ENCODE results near the gene VCL. TPM values are rescaled to one million over a fixed set of nuclear protein-coding genes. Genes with fewer than 3 reads are reported as not detected.

VCL gene
- total and polyA plus RNA-seq, 9 of the 15 experiments (the other 6 are each of a cell fraction or from before 2014, with no cell fraction given): 29.8 to 186 (median 76.4) TPM

- H3K4me2 ChIP-seq (ENCODE audit: insufficient read depth, low read length): no peak overlapping the region
- H3K9me3 ChIP-seq (replicated peaks; ENCODE audit: control insufficient read depth, insufficient read depth, low read depth, low read length): no peaks in the 10 kb centered on the region
- no peak overlapping the region for H3K9ac ChIP-seq (ENCODE audit: insufficient read depth in 1 of 2, low read depth in 2 of 2, low read length in 2 of 2)
- peaks cover 0 to 7% of the 10 kb centered on the region in 2 experiments; a peak in 2 of 5 replicates for H3K4me1 ChIP-seq (replicated peaks in 1 of 2; ENCODE audit: control insufficient read depth in 2 of 2, insufficient read depth in 2 of 2, low read length in 2 of 2)
- no peaks in the 10 kb centered on the region for H4K20me1 ChIP-seq (replicated peaks; ENCODE audit: control insufficient read depth, insufficient read depth, low read length)
- ChIA-PET CTCF (ENCODE audit: low intra/inter-chr PET ratio) (no interaction called here), POLR2A (interaction anchor here (1.8 kb wide), 1 partner anchor 15 kb away, joined by 5 read pairs; no protein-coding TSS in a partner anchor)
- DNase-seq (ENCODE audit: extremely low read depth in 1 of 4, low spot score in 3 of 4) (no peak), ATAC-seq (no peak), FAIRE-seq (no peak)
- H3K27ac ChIP-seq (ENCODE audit: extremely low read depth, low read depth, low read length): no peak overlapping the region
- intact Hi-C loops (cut with micrococcal nuclease) (no loop called here), in situ Hi-C loops (cut with MboI) (no loop called here)
- no peaks in the 10 kb centered on the region for H3K79me2 ChIP-seq (ENCODE audit: control insufficient read depth, insufficient read depth, low read length)
- H2AFZ ChIP-seq (ENCODE audit: low read depth, low read length): no peak overlapping the region
- H3K9me1 ChIP-seq (ENCODE audit: control insufficient read depth, insufficient read depth, low read length): no peaks in the 10 kb centered on the region
- BruUV-seq (replicated peaks): no TSS peak
- no peaks in the 10 kb centered on the region for H3K36me3 ChIP-seq (ENCODE audit: control insufficient read depth, insufficient read depth, low read length)
- no peaks in the 10 kb centered on the region for H3K27me3 ChIP-seq (ENCODE audit: control insufficient read depth in 2 of 2, insufficient read depth in 2 of 2, low read length in 2 of 2)
- H3K4me3 ChIP-seq: no peak overlapping the region
- 92% methylated on average over 2 of the region's 2 CpGs for WGBS (ENCODE audit: insufficient coverage, low coverage, missing lambda C conversion rate)
- TF ChIP-seq TFAP4 (CRISPR knock-in tag; IDR thresholded peaks at IDR 0.05; ENCODE audit: borderline replicate concordance): no peak
- TF ChIP-seq ZFX (CRISPR knock-in tag; IDR thresholded peaks at IDR 0.05): no peak
- no peak for TF ChIP-seq ZNF778 (CRISPR knock-in tag; IDR thresholded peaks at IDR 0.05)
- TF ChIP-seq C11orf30 (IDR thresholded peaks at IDR 0.05; ENCODE audit: low read depth): peak; percentile 85
- peak; percentile 67; the same call in 1 of the 2 replicates for TF ChIP-seq MAFF (IDR thresholded peaks at IDR 0.05; ENCODE audit: low read length)
- no peak for TF ChIP-seq ZNF184 (CRISPR knock-in tag; IDR thresholded peaks at IDR 0.05)
- TF ChIP-seq NEUROD1 (IDR thresholded peaks at IDR 0.05; ENCODE audit: borderline replicate concordance, low read depth, low read length, partially characterized antibody): no peak
- TF ChIP-seq, protein P1, sequence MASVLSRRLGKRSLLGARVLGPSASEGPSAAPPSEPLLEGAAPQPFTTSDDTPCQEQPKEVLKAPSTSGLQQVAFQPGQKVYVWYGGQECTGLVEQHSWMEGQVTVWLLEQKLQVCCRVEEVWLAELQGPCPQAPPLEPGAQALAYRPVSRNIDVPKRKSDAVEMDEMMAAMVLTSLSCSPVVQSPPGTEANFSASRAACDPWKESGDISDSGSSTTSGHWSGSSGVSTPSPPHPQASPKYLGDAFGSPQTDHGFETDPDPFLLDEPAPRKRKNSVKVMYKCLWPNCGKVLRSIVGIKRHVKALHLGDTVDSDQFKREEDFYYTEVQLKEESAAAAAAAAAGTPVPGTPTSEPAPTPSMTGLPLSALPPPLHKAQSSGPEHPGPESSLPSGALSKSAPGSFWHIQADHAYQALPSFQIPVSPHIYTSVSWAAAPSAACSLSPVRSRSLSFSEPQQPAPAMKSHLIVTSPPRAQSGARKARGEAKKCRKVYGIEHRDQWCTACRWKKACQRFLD (CRISPR knock-in tag; IDR thresholded peaks at IDR 0.05): no peak
- no peak for TF ChIP-seq NONO (IDR thresholded peaks at IDR 0.05; ENCODE audit: low read depth in 2 of 2, low read length in 1 of 2)
- no peak for TF ChIP-seq KDM4B (IDR thresholded peaks at IDR 0.05; ENCODE audit: borderline replicate concordance in 2 of 2, low read depth in 1 of 2)
- no peak for TF ChIP-seq ZNF146 (CRISPR knock-in tag; IDR thresholded peaks at IDR 0.05; ENCODE audit: unreplicated experiment)
- no peak for TF ChIP-seq SAP30 (IDR thresholded peaks at IDR 0.05; ENCODE audit: borderline replicate concordance, insufficient read depth, low read depth, low read length, poor library complexity, severe bottlenecking)
- no peak for TF ChIP-seq ZNF143 (CRISPR knock-in tag; IDR thresholded peaks at IDR 0.05)
- no peak for TF ChIP-seq HMGN3 (IDR thresholded peaks at IDR 0.05; ENCODE audit: borderline replicate concordance, extremely low read depth, insufficient read length, low read depth, low read length)
- TF ChIP-seq, protein P2, sequence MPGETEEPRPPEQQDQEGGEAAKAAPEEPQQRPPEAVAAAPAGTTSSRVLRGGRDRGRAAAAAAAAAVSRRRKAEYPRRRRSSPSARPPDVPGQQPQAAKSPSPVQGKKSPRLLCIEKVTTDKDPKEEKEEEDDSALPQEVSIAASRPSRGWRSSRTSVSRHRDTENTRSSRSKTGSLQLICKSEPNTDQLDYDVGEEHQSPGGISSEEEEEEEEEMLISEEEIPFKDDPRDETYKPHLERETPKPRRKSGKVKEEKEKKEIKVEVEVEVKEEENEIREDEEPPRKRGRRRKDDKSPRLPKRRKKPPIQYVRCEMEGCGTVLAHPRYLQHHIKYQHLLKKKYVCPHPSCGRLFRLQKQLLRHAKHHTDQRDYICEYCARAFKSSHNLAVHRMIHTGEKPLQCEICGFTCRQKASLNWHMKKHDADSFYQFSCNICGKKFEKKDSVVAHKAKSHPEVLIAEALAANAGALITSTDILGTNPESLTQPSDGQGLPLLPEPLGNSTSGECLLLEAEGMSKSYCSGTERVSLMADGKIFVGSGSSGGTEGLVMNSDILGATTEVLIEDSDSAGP (CRISPR knock-in tag; IDR thresholded peaks at IDR 0.05): no peak
- no peak for TF ChIP-seq HNRNPK (IDR thresholded peaks at IDR 0.05; ENCODE audit: low read depth, low read length, poor library complexity, severe bottlenecking)
- no peak for TF ChIP-seq ZNF436 (CRISPR knock-in tag; IDR thresholded peaks at IDR 0.05)
- no peak for TF ChIP-seq FOXJ2 (tag; IDR thresholded peaks at IDR 0.05)
- TF ChIP-seq NFE2 (IDR thresholded peaks at IDR 0.05; ENCODE audit: low read depth): peak; percentile 56; the same call in 1 of the 2 replicates
- TF ChIP-seq CBX3 (IDR thresholded peaks at IDR 0.05; ENCODE audit: borderline replicate concordance in 1 of 2, low read length in 2 of 2): no peak
These were observed 24.5 kb upstream of the VCL start for GRCh38 chr10:73973427-73973826.

All from K562 (cell line).